B cell (primary cell): ENCODE results near the gene ST8SIA5. TPM values are rescaled to one million over a fixed set of nuclear protein-coding genes. Genes with fewer than 3 reads are reported as not detected.

Source experiments
- ATAC-seq: fragments of 200-7000 bp; cut with Tn5 transposase; one replicate; pipeline ENCODE4 v1.10.0; 2021; ENCODE audit warnings: low read depth, mild to moderate bottlenecking, moderate number of reproducible peaks, moderate library complexity
- CTCF ChIA-PET: fragments of 350-600 bp; sonication (Branson Sonifier 250); formaldehyde crosslinking; loops from one replicate; lab custom pipeline; 2021; ENCODE audit warnings: antibody characterized with exemption, inconsistent platforms; lab: Charles Lee
- POLR2A ChIA-PET: fragments of 350-600 bp; sonication (Branson Sonifier 250); formaldehyde crosslinking; loops from one replicate; lab custom pipeline; 2021; ENCODE audit warnings: antibody characterized with exemption; lab: Charles Lee
- DNase-seq: peaks from one replicate; pipeline ENCODE4 v3.0.0; 2013
- H2AFZ ChIP-seq: 2 replicates; pipeline ENCODE4 v1.6.1; 2012; ENCODE audit warnings: mild to moderate bottlenecking, low read depth, low read length; ENCODE audit not compliant: insufficient read depth, poor library complexity, severe bottlenecking
- H3K27ac ChIP-seq, 2 donors: 1 replicate in 1 of 2; 2 replicates in 1 of 2; pipeline ENCODE4 v1.5.1; 2012 to 2013; ENCODE audit warnings: low read length in 2 of 2, mild to moderate bottlenecking in 2 of 2, moderate library complexity in 1 of 2
- H3K27me3 ChIP-seq, 4 experiments: fragments of 200-600 bp in 1 of 4; sonication (generic) in 1 of 4; replicated peaks in 1 of 4; 1 replicate in 2 of 4; 2 replicates in 2 of 4; pipeline versions ENCODE4 v1.6.1 to v1.7.0; 2013 to 2016; ENCODE audit warnings: low read length in 3 of 4, mild to moderate bottlenecking in 2 of 4, mixed read lengths in 1 of 4, moderate library complexity in 1 of 4; ENCODE audit not compliant: insufficient read depth in 4 of 4, control insufficient read depth in 3 of 4; ENCODE audit errors: control extremely low read depth in 1 of 4
- H3K36me3 ChIP-seq, 2 experiments: replicated peaks in 1 of 2; 1 replicate in 1 of 2; 2 replicates in 1 of 2; pipeline versions ENCODE4 v1.6.1 to v1.7.1; 2013; ENCODE audit warnings: low read length in 1 of 2; ENCODE audit not compliant: insufficient read depth in 2 of 2, control insufficient read depth in 1 of 2; ENCODE audit errors: control extremely low read depth in 1 of 2, extremely low read depth in 1 of 2
- H3K4me1 ChIP-seq, 2 donors: fragments of 200-600 bp in 1 of 2; sonication (generic) in 1 of 2; 1 replicate in 1 of 2; 2 replicates in 1 of 2; pipeline versions ENCODE4 v1.5.1 to v1.6.1; 2013 to 2017; ENCODE audit warnings: low read length in 2 of 2; ENCODE audit not compliant: control insufficient read depth in 2 of 2, insufficient read depth in 2 of 2
- H3K4me2 ChIP-seq: replicated peaks from 2 replicates; pipeline ENCODE3; 2012; ENCODE audit warnings: mild to moderate bottlenecking, low read depth, low read length; ENCODE audit not compliant: poor library complexity, severe bottlenecking
- H3K4me3 ChIP-seq, 5 experiments: fragments of 200-600 bp in 1 of 5; sonication (generic) in 1 of 5; 1 replicate in 3 of 5; 2 replicates in 2 of 5; pipeline versions ENCODE4 v1.5.1 to v1.7.0; 2011 to 2016; ENCODE audit warnings: low read length in 4 of 5, mild to moderate bottlenecking in 4 of 5, low read depth in 2 of 5, control low read depth in 1 of 5, moderate library complexity in 1 of 5; ENCODE audit not compliant: insufficient read depth in 1 of 5; ENCODE audit errors: control extremely low read depth in 1 of 5, extremely low read depth in 1 of 5
- H3K79me2 ChIP-seq: fragments of 200-600 bp; sonication (generic); one replicate; pipeline ENCODE4 v1.6.0; 2016; ENCODE audit warnings: low read length; ENCODE audit not compliant: control insufficient read depth, insufficient read depth
- H3K9ac ChIP-seq: fragments of 200-600 bp; sonication (generic); 2 replicates; pipeline ENCODE4 v1.6.1; 2017; ENCODE audit warnings: mild to moderate bottlenecking, low read length, moderate library complexity
- H3K9me3 ChIP-seq, 3 donors: one replicate each; pipeline versions ENCODE4 v1.6.1 to v1.7.1; 2013; ENCODE audit warnings: low read length in 2 of 3; ENCODE audit not compliant: control insufficient read depth in 2 of 3, insufficient read depth in 1 of 3; ENCODE audit errors: control extremely low read depth in 1 of 3
- H4K20me1 ChIP-seq: 2 replicates; pipeline ENCODE4 v1.6.0; 2012; ENCODE audit warnings: mild to moderate bottlenecking, low read length; ENCODE audit not compliant: insufficient read depth, control insufficient read depth, poor library complexity, severe bottlenecking
- H3K27ac Mint-ChIP-seq: one replicate; pipeline ENCODE4 v1.8.0; 2021; ENCODE audit warnings: mixed read lengths
- H3K27me3 Mint-ChIP-seq: one replicate; pipeline ENCODE4 v1.8.0; 2021; ENCODE audit warnings: mixed read lengths
- H3K4me1 Mint-ChIP-seq: one replicate; pipeline ENCODE4 v1.8.0; 2021; ENCODE audit warnings: mixed read lengths
- H3K4me3 Mint-ChIP-seq: one replicate; pipeline ENCODE4 v1.8.0; 2021; ENCODE audit warnings: mixed read lengths
- H3K9me3 Mint-ChIP-seq: one replicate; pipeline ENCODE4 v1.8.0; 2022; ENCODE audit warnings: mixed read lengths; ENCODE audit not compliant: insufficient read depth
- EZH2 ChIP-seq: IDR thresholded peaks from 2 replicates; pipeline ENCODE4 v1.6.1; 2012; ENCODE audit warnings: borderline replicate concordance, low read depth, mild to moderate bottlenecking, moderate library complexity, low read length; ENCODE audit not compliant: insufficient read depth, poor library complexity, severe bottlenecking
- WGBS: methylation state at CpG from one replicate; pipeline ENCODE4 v1.1.5; 2013; ENCODE audit warnings: missing lambda C conversion rate; ENCODE audit not compliant: insufficient coverage; 5-methylcytosine and 5-hydroxymethylcytosine counted together
- intact Hi-C: fragments of 100-400 bp; cut with micrococcal nuclease; formaldehyde crosslinking; loops from one replicate; pipeline ENCODE4 v1.10.0; 2022
- polyA plus RNA-seq: library from polyadenylated mRNA; depleted of rRNA; stranded (reverse); fragments of >200 nt; gene quantifications from 2 replicates; pipeline ENCODE4 v1.2.3, GENCODE V29; 2012
- total RNA-seq, 2 donors: library from RNA; stranded (reverse); fragments of 120-200 nt in 1 of 2; gene quantifications; 1 replicate in 1 of 2; 2 replicates in 1 of 2; pipeline versions ENCODE4 v1.2.3 to v1.2.4, GENCODE V29; 2013 to 2022
- TF ChIP-seq, protein P1 (sequence below): fragments of 200-600 bp; IDR thresholded peaks from one replicate; pipeline ENCODE4 v1.8.0; 2022; ENCODE audit warnings: antibody characterized with exemption, mild to moderate bottlenecking

Gene ST8SIA5
- total and polyA plus RNA-seq, 2 donors (not counting 1 experiment from before 2014, with no cell fraction given): not detected

DNA sequence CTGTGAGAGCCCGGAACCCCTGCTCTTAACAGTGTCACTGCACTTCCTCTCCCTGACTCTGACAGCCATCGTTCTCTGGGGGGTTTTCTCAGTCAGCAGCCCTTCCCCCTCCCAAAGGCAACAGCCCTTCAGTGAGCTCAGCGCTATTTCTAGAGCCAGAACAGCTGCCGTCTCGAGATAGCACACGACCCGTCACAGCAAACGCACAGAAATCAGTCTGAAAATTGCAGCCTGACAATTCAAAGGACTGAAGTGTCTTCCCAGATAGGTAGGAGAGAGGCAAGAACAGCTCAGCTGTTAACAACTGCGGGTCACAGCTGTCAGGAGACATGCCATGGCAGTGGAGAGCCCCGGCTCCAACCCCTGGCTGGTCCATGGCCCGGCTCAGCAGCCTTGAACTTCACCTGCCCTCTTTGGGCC is 45.4 kb downstream of the ST8SIA5 start:
- intact Hi-C loops: no loop called here
- no peak overlapping the region for H3K4me3 Mint-ChIP-seq
- TF ChIP-seq EZH2: no peak
- TF ChIP-seq, protein P1, sequence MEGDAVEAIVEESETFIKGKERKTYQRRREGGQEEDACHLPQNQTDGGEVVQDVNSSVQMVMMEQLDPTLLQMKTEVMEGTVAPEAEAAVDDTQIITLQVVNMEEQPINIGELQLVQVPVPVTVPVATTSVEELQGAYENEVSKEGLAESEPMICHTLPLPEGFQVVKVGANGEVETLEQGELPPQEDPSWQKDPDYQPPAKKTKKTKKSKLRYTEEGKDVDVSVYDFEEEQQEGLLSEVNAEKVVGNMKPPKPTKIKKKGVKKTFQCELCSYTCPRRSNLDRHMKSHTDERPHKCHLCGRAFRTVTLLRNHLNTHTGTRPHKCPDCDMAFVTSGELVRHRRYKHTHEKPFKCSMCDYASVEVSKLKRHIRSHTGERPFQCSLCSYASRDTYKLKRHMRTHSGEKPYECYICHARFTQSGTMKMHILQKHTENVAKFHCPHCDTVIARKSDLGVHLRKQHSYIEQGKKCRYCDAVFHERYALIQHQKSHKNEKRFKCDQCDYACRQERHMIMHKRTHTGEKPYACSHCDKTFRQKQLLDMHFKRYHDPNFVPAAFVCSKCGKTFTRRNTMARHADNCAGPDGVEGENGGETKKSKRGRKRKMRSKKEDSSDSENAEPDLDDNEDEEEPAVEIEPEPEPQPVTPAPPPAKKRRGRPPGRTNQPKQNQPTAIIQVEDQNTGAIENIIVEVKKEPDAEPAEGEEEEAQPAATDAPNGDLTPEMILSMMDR: no peak
- POLR2A ChIA-PET: no interaction called here
- Histone ChIP-seq H3K4me3 (no peak overlapping the region), H3K36me3 (no peaks in the 10 kb centered on the region), H3K9ac (no peak overlapping the region), H4K20me1 (no peaks in the 10 kb centered on the region), H3K9me3 (no peaks in the 10 kb centered on the region), H3K79me2 (no peaks in the 10 kb centered on the region), H3K4me1 (no peaks in the 10 kb centered on the region), H3K27me3 (no peaks in the 10 kb centered on the region), H3K4me2 (no peak overlapping the region), H3K27ac (no peak overlapping the region), H2AFZ (peak overlapping the region; percentile 25)
- H3K27me3 Mint-ChIP-seq: peaks cover under 1% of the 10 kb centered on the region
- H3K4me1 Mint-ChIP-seq: peaks cover 6% of the 10 kb centered on the region
- DNase-seq (peak; percentile 9), ATAC-seq (no peak)
- H3K9me3 Mint-ChIP-seq: no peaks in the 10 kb centered on the region
- CTCF ChIA-PET: no interaction called here
- WGBS: 18% methylated on average over 9 of the region's 11 CpGs
- no peak overlapping the region for H3K27ac Mint-ChIP-seq

DNA sequence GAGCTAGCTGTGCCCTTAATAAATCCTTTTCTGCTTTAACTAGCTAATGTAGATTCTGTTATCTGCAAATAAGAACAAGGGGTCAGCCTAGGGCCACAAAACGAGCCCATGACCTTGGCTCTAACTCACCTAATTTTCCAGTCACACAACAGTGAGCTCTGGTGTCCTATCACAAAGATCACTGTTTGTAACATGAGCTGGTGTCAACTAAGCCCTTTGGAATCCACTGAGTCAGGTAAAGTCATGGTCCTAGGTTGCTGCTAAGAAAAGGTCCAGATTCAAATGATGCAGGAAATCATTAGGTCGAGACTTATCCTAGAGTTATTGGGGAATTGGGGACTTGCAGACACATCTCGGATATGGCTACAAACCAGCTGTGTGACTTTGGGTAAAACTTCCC is 49.9 kb downstream of the ST8SIA5 start:
- TF ChIP-seq EZH2: no peak
- TF ChIP-seq, protein P1: no peak
- Histone ChIP-seq H3K9ac (no peak overlapping the region), H3K4me3 (no peak overlapping the region), H3K4me1 (no peaks in the 10 kb centered on the region), H3K36me3 (no peaks in the 10 kb centered on the region), H3K27ac (no peak overlapping the region), H3K79me2 (no peaks in the 10 kb centered on the region), H4K20me1 (no peaks in the 10 kb centered on the region), H3K27me3 (no peaks in the 10 kb centered on the region), H2AFZ (no peak overlapping the region), H3K9me3 (no peaks in the 10 kb centered on the region), H3K4me2 (no peak overlapping the region)
- ATAC-seq (no peak), DNase-seq (no peak)
- no peaks in the 10 kb centered on the region for H3K27me3 Mint-ChIP-seq
- peaks cover 6% of the 10 kb centered on the region for H3K4me1 Mint-ChIP-seq
- H3K4me3 Mint-ChIP-seq: no peak overlapping the region
- intact Hi-C loops: no loop called here
- ChIA-PET POLR2A (no interaction called here), CTCF (interaction anchor here (1.0 kb wide), 1 partner anchor 49 kb away, joined by 3 read pairs; no protein-coding TSS in a partner anchor)
- H3K27ac Mint-ChIP-seq: no peak overlapping the region
- 83% methylated on average over 3 of the region's 3 CpGs for WGBS
- no peaks in the 10 kb centered on the region for H3K9me3 Mint-ChIP-seq
